ENCODE measurements around the gene GAS7. TPM values are rescaled to one million over a fixed set of nuclear protein-coding genes. Genes with fewer than 3 reads are reported as not detected.

The GAS7 gene
- total RNA-seq, 1 experiment from 2014 or later, result 6.0 TPM

DNA sequence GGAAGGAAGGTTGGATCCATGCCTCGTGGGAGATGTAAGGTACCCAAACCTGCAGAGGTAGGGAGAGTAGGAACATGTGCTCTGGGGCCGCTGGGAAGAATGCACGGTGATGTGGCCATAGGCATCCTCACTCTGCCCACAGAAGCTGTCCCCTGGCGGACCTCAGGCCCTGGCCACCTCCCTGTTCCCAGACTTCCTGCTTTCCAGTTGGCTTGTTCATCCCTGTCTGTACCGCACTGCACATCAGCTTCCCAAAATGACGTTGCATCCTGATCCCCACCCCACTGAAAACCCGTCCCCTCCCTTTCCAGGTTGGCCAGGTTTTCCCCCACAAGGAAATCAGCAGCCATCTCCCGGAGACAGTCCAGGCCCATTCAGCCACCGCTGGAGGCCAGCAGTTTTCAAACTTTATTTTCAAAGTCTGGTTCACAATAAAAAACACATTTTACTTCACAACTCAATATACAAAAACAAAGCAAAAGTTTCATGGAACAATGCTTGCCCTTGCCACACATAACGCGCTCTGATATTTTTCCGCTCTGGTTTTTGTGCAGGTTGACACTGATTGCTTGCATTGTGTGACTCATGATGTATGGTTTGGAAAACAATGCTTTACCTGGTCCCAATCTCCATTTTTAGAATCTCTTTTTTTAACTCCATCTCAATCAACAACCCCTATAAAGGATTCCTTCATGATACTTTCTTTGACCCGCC, 143.0 kb downstream of the GAS7 start:
- H3T11ph ChIP-seq (ENCODE audit: low read length), result no peak overlapping the region
- H3K23me2 ChIP-seq (ENCODE audit: insufficient read length, low read depth, low read length, poor library complexity, severe bottlenecking), result no peaks in the 10 kb centered on the region
- H2BK15ac ChIP-seq (ENCODE audit: low read depth, low read length), result no peak overlapping the region
- no peaks in the 10 kb centered on the region for H3K9me3 ChIP-seq (ENCODE audit: control insufficient read depth, low read depth, low read length)
- H2BK5ac ChIP-seq (ENCODE audit: insufficient read length, low read length), result no peak overlapping the region
- no peaks in the 10 kb centered on the region for H3K79me1 ChIP-seq (ENCODE audit: insufficient read depth, low read depth, low read length, poor library complexity, severe bottlenecking)
- TF ChIP-seq CTCF (conservative IDR thresholded peaks at IDR 0.05), result no peak
- no peaks in the 10 kb centered on the region for H3K79me2 ChIP-seq (ENCODE audit: insufficient read depth, low read length)
- H3K4me2 ChIP-seq (ENCODE audit: insufficient read depth, insufficient read length, low read length), result no peak overlapping the region
- no peaks in the 10 kb centered on the region for H4K20me1 ChIP-seq (ENCODE audit: control insufficient read depth, insufficient read depth, insufficient read length)
- no peaks in the 10 kb centered on the region for H3K27me3 ChIP-seq (ENCODE audit: insufficient read depth, low read length)
- Mint-ChIP-seq H3K27ac (no peak overlapping the region), H3K9me3 (peaks cover 2 to 7% of the 10 kb centered on the region in 2 experiments; a peak in 2 of 5 replicates), H3K4me3 (no peak overlapping the region), H3K27me3 (ENCODE audit: low read depth) (peaks cover 2% of the 10 kb centered on the region), H3K4me1 (peaks cover 7 to 13% of the 10 kb centered on the region in 2 experiments), H3K36me3 (ENCODE audit: insufficient read depth in 1 of 3, low read depth in 3 of 3) (peaks cover 0 to 5% (median 2%) of the 10 kb centered on the region in 3 experiments; a peak in 3 of 7 replicates)
- no peak overlapping the region for H3K23ac ChIP-seq (ENCODE audit: insufficient read length, low read depth, low read length)
- H3K4ac ChIP-seq (ENCODE audit: low read depth, low read length), result no peak overlapping the region
- H2BK120ac ChIP-seq (ENCODE audit: low read depth, low read length, poor library complexity, severe bottlenecking), result no peak overlapping the region
- H3K14ac ChIP-seq (ENCODE audit: insufficient read depth, low read length), result no peak overlapping the region
- no CpG with 5 or more reads among the region's 13 CpGs for WGBS (ENCODE audit: extremely low coverage, insufficient read length, low lambda C conversion rate)
- H4K91ac ChIP-seq (ENCODE audit: insufficient read length, low read depth, low read length), result no peak overlapping the region
- H3K9ac ChIP-seq (ENCODE audit: extremely low read depth, insufficient read length, low read length), result no peak overlapping the region
- H3K27ac ChIP-seq (ENCODE audit: insufficient read length, low read depth, low read length), result no peak overlapping the region
- H3K18ac ChIP-seq (ENCODE audit: insufficient read length, low read depth, low read length), result no peak overlapping the region
- no peak overlapping the region for H3K56ac ChIP-seq (ENCODE audit: insufficient read length, low read depth, low read length)
- H4K8ac ChIP-seq (replicated peaks; ENCODE audit: insufficient read length, low read depth, low read length), result no peak overlapping the region
- no peak overlapping the region for H4K5ac ChIP-seq (ENCODE audit: insufficient read length, low read depth, low read length)
- H2AFZ ChIP-seq (ENCODE audit: low read length), result no peak overlapping the region
- DNase-seq, result no peak
- peaks cover 3% of the 10 kb centered on the region; the same call in 1 of the 2 replicates for H3K4me1 ChIP-seq (ENCODE audit: insufficient read depth, low read length)
- no peak overlapping the region for H2BK20ac ChIP-seq (ENCODE audit: low read depth, low read length, poor library complexity, severe bottlenecking)
- no peak overlapping the region for H2AK5ac ChIP-seq (ENCODE audit: insufficient read length, low read length)
- H2BK12ac ChIP-seq (ENCODE audit: insufficient read length, low read depth, low read length), result no peak overlapping the region
